Gastroesophageal sphincter (tissue), 4 donors: ENCODE measurements around the gene PERCC1. TPM values are rescaled to one million over a fixed set of nuclear protein-coding genes. Genes with fewer than 3 reads are reported as not detected.

ENCODE experiments used
- ATAC-seq: fragments of 150-250 bp; one replicate; pipeline ENCODE4 v1.9.1; 2016; ENCODE audit warnings: mild to moderate bottlenecking, moderate library complexity
- H3K27ac ChIP-seq, 4 donors: fragments of 200-600 bp; sonication (generic) in 3 of 4; 1 replicate in 3 of 4; 2 replicates in 1 of 4; pipeline ENCODE4 v1.5.1; 2016 to 2019
- H3K27me3 ChIP-seq: fragments of 200-600 bp; sonication (generic); one replicate; pipeline ENCODE4 v1.5.1; 2019
- H3K36me3 ChIP-seq, 2 donors: fragments of 200-600 bp; sonication (generic); one replicate each; pipeline ENCODE4 v1.5.1; 2019; ENCODE audit warnings: control low read depth in 1 of 2
- H3K4me1 ChIP-seq, 3 donors: fragments of 200-600 bp; sonication (generic); 1 replicate in 2 of 3; 2 replicates in 1 of 3; pipeline ENCODE4 v1.5.1; 2016 to 2019; ENCODE audit warnings: control low read depth in 2 of 3
- H3K4me3 ChIP-seq, 2 donors: fragments of 200-600 bp; sonication (generic); one replicate each; pipeline ENCODE4 v1.5.1; 2019; ENCODE audit warnings: mild to moderate bottlenecking in 1 of 2, moderate library complexity in 1 of 2
- H3K9me3 ChIP-seq, 3 donors: fragments of 200-600 bp; sonication (generic); one replicate each; pipeline ENCODE4 v1.5.1; 2017 to 2019; ENCODE audit warnings: control low read depth in 2 of 3
- EP300 ChIP-seq: sonication (generic); formaldehyde crosslinking; IDR thresholded peaks from one replicate; pipeline ENCODE4 v1.6.1; 2017; ENCODE audit warnings: antibody characterized with exemption, mild to moderate bottlenecking
- POLR2A ChIP-seq, 2 donors: fragments of 450-650 bp; IDR thresholded peaks; one replicate each; pipeline ENCODE4 v1.6.1; 2017; ENCODE audit warnings: antibody characterized with exemption in 2 of 2, mild to moderate bottlenecking in 2 of 2, moderate library complexity in 1 of 2
- POLR2AphosphoS5 ChIP-seq: sonication (generic); formaldehyde crosslinking; IDR thresholded peaks from one replicate; pipeline ENCODE4 v1.6.1; 2017; ENCODE audit warnings: antibody characterized with exemption
- WGBS, 2 donors: methylation state at CpG; one replicate each; pipeline ENCODE4 v1.1.5; 2018; ENCODE audit warnings: low coverage in 1 of 2; 5-methylcytosine and 5-hydroxymethylcytosine counted together
- total RNA-seq, 4 donors: library from RNA; depleted of rRNA; stranded (reverse); fragments of >200 nt; gene quantifications; one replicate each; pipeline ENCODE4 v1.1.0, GENCODE V29; 2016
- TF ChIP-seq, protein P1 (sequence below), 4 experiments: fragments of 200-600 bp in 2 of 4; fragments of 450-650 bp in 2 of 4; sonication (generic) in 1 of 4; IDR thresholded peaks; one replicate each; pipeline ENCODE4 v1.5.1; 2017 to 2019; ENCODE audit warnings: antibody characterized with exemption in 4 of 4, mild to moderate bottlenecking in 2 of 4, moderate library complexity in 2 of 4

The PERCC1 gene
- total RNA-seq, 4 donors from 2014 or later = 0.74 TPM; not detected in 3

DNA sequence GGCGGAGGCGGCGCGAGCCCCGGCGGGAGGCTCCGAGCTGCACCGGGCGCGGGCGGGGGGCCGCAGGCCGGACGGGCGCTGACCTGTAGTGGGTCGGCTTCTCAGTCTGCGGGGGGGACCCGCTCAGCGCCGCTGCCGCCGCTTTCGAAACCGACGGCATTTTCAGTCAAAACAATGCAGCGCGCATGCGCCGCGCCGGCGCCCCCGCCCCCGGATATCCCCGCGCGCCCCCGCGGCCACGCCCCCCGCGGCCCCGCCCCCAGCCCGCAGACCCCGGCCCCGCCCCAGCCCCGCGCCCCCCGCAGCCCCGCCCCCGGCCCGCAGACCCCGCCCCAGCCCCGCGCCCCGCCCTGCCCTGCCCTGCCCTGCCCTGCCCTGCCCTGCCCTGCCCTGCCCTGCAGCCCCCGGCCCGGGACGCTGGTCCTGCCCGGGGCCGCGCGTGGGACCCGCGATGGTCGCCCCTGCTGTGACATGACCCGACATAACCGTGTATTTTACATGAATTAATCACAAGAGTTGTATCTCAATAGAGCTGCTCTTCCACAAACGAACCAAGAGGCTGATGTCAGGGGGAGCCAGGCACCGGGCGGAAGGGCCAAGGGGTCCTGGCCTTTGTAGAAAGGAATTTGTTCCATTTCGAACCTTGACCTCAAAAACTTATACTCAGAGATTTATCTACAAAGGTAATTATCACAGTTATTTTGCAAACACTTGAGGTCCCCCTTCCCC is 16.2 kb upstream of the PERCC1 start, which contains the start of gene UNKL:
Gene UNKL, minus strand, starts transcription at position 173 of the 729 bp plus-strand sequence. Its CDS starts 13 bp downstream, at position 160.
- TF ChIP-seq, protein P1, sequence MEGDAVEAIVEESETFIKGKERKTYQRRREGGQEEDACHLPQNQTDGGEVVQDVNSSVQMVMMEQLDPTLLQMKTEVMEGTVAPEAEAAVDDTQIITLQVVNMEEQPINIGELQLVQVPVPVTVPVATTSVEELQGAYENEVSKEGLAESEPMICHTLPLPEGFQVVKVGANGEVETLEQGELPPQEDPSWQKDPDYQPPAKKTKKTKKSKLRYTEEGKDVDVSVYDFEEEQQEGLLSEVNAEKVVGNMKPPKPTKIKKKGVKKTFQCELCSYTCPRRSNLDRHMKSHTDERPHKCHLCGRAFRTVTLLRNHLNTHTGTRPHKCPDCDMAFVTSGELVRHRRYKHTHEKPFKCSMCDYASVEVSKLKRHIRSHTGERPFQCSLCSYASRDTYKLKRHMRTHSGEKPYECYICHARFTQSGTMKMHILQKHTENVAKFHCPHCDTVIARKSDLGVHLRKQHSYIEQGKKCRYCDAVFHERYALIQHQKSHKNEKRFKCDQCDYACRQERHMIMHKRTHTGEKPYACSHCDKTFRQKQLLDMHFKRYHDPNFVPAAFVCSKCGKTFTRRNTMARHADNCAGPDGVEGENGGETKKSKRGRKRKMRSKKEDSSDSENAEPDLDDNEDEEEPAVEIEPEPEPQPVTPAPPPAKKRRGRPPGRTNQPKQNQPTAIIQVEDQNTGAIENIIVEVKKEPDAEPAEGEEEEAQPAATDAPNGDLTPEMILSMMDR (IDR thresholded peaks at IDR 0.05) = no peak
- TF ChIP-seq POLR2A (IDR thresholded peaks at IDR 0.05) (no peak), EP300 (no peak), POLR2AphosphoS5 (no peak)
- peaks cover 0 to 66% (median 4%) of the 10 kb centered on the region in 3 donors for H3K4me1 ChIP-seq
- WGBS, 2 donors = 11 to 60% methylated on average over 1 to 4 of the region's 72 CpGs

DNA sequence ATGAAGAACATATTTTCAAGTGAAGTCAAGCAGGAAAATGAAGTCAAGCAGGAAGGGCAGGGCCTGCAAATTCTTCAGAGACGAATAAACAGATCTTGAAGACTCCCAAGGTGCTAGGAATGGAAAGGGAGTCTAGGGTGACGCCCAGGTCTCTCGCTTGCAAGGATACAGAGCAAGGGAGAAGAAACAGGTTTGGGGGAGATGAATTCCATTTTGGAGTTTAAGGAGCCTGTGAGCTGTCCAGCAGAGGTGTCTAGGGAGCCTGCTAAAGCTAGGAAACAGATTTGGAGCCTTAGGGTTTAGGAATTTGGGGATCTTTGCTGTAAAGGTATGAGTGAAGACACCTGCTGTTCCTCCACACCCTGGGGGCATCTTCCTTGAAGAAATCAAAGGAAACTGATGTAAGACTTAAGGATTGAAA is 14.3 kb upstream of the PERCC1 start:
- ATAC-seq = no peak
- Histone ChIP-seq H3K4me3 (no peak overlapping the region), H3K4me1 (peaks cover 0 to 65% (median 8%) of the 10 kb centered on the region in 3 donors), H3K27me3 (no peaks in the 10 kb centered on the region), H3K27ac (no peak overlapping the region), H3K9me3 (no peaks in the 10 kb centered on the region), H3K36me3 (peaks cover 0 to 19% of the 10 kb centered on the region in 2 donors)
- 45 to 67% methylated on average over 3 of the region's 3 CpGs for WGBS, 2 donors
- TF ChIP-seq, protein P1 (IDR thresholded peaks at IDR 0.05) = no peak
- TF ChIP-seq POLR2A (IDR thresholded peaks at IDR 0.05) (no peak), POLR2AphosphoS5 (no peak), EP300 (no peak)

More for the DNA sequence above, 16.2 kb upstream of the PERCC1 start, which contains the start of gene UNKL:
- no peaks in the 10 kb centered on the region for H3K9me3 ChIP-seq
- peaks cover 0 to 36% of the 10 kb centered on the region in 2 donors for H3K36me3 ChIP-seq
- ATAC-seq = peak; percentile 80
- H3K4me3 ChIP-seq = peak within 1 kb of the TSS; percentile 96 to 99
- H3K27ac ChIP-seq = peak within 1 kb of the TSS; percentile 89 to 91 (median 90)
- no peaks in the 10 kb centered on the region for H3K27me3 ChIP-seq

DNA sequence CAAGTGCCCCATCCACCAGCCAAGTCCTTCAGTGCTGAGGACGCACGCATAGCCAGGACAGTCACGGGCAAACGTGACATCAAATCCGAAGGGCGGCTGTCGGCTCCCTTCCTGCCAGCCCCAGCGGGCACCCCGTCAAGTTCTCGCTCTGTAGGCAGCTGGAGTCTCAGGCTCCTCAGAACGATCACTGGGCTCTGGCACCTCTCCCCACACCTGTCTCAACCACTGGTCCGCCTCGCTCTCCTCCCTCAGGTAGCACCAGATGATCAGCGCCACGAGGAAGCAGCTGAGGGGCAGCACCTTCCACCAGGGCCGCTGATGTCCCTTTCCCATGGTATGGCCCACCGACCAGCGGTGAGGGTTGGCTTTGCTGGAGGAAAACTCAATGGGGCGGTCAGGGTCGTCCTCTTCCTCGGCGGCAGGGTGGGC is 10.8 kb upstream of the PERCC1 start:
- TF ChIP-seq, protein P1 (IDR thresholded peaks at IDR 0.05) = no peak
- TF ChIP-seq POLR2AphosphoS5 = no peak
- no peak for TF ChIP-seq EP300
- no peak for TF ChIP-seq POLR2A (IDR thresholded peaks at IDR 0.05)
- no CpG with 5 or more reads among the region's 22 CpGs for WGBS, 2 donors
- no peak for ATAC-seq
- H3K9me3 ChIP-seq = no peaks in the 10 kb centered on the region
- H3K36me3 ChIP-seq = peaks cover 0 to 5% of the 10 kb centered on the region in 2 donors
- H3K4me1 ChIP-seq = peaks cover 0 to 44% (median 9%) of the 10 kb centered on the region in 3 donors
- no peaks in the 10 kb centered on the region for H3K27me3 ChIP-seq
- H3K4me3 ChIP-seq = peak overlapping the region; percentile 60 to 91
- H3K27ac ChIP-seq = peak overlapping the region; percentile 57 to 96 (median 94)

DNA sequence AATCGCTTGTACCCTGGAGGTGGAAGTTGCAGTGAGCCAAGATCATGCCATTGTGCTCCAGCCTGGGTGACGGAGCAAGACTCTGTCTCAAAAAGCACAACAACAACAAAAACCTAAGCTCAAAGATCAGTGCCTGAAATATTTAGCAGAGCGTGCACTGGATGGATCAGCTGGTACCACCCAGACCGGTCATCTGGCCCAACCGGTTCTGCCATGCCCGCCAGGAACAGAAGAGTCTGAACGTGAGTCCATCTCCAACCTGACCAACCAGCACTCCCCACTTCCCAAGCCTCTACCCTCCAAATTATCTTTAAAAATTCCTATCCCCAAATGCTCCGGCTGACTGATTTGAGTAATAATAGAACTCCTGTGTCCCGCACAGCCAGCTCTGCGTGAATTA is 8.8 kb upstream of the PERCC1 start:
- no peak overlapping the region for H3K4me3 ChIP-seq
- WGBS, 2 donors = 85 to 97% methylated on average over 5 to 8 of the region's 10 CpGs
- no peak for ATAC-seq
- peaks cover 0 to 43% (median 9%) of the 10 kb centered on the region in 3 donors for H3K4me1 ChIP-seq
- H3K9me3 ChIP-seq = no peaks in the 10 kb centered on the region
- peaks cover 0 to 5% of the 10 kb centered on the region in 2 donors for H3K36me3 ChIP-seq
- H3K27me3 ChIP-seq = no peaks in the 10 kb centered on the region
- H3K27ac ChIP-seq = peak overlapping the region in 3 of 4 donors; percentile 94 to 96 (median 94)
- TF ChIP-seq POLR2A (IDR thresholded peaks at IDR 0.05) (no peak), EP300 (no peak)

DNA sequence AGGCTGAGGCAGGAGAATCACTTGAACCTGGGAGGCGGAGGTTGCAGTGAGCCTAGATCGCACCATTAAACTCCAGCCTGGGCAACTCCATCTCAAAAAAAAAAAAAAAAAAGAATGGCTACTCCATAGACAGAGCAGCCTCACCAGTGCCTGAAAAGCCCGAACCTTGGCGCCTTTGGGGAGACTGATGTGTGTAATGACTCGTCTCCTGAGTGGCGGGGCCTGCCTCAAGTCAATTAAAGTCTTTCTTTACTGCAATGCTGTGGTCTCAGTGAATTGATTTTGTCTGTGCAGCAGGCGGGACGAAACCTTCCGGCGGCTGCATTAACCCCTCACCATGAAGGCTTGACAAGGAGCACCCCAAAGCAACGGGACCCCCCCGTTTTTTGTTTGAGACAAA is 6.8 kb upstream of the PERCC1 start:
- Histone ChIP-seq H3K36me3 (no peaks in the 10 kb centered on the region), H3K27ac (no peak overlapping the region), H3K4me3 (no peak overlapping the region), H3K4me1 (peaks cover 0 to 35% (median 9%) of the 10 kb centered on the region in 3 donors), H3K9me3 (no peaks in the 10 kb centered on the region), H3K27me3 (peaks cover 9% of the 10 kb centered on the region)
- ATAC-seq = no peak
- TF ChIP-seq POLR2AphosphoS5 = no peak
- TF ChIP-seq EP300 = no peak
- TF ChIP-seq, protein P1 (IDR thresholded peaks at IDR 0.05) = no peak
- TF ChIP-seq POLR2A (IDR thresholded peaks at IDR 0.05) = no peak
- WGBS, 2 donors = 92 to 98% methylated on average over 5 to 11 of the region's 12 CpGs
